Inflammatory macrophage (primary cell): ENCODE data around the gene FAM13A.

Experiments
- DNase-seq, 2 donors: peaks; one replicate each; pipeline ENCODE4 v3.0.0-alpha.2; 2020 to 2022

FAM13A gene

DNA sequence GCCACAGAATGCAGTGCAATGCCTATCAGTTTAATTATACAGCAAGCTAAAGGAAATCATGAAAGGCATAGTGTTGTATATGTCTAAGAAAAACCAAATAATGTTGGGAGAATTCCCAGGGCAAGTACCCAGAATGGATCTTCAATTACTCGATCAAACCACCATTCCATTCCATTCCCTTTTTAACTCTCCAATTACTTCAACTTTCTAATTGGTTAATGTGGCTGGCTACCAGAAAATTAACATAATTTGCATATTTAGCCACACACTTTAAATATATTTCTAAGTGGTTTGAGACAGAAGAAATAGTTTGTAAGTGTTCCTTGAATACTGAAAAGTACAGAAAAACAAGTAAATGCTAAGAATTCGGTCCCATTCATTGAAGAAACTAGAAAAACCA lies 247.9 kb downstream of the FAM13A start:
- no peak for DNase-seq

DNA sequence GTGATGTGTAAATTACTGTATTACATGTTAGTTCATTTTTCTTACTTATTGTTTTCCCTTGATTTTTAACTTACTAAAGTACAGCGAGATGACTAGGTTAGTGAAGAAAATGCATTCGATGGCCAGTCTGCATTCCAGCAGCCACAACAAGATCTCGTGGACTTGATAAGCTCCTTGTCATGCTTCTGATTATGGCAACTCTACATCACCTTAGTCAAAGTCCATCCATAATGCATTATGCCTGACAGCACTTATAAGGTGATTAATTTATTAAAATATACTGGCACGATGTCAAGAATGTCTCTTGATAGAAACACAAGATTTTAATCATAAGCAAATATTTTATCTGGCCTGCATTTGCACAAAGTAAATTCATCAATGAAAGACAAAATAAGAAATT lies 249.5 kb downstream of the FAM13A start:
- no peak for DNase-seq

DNA sequence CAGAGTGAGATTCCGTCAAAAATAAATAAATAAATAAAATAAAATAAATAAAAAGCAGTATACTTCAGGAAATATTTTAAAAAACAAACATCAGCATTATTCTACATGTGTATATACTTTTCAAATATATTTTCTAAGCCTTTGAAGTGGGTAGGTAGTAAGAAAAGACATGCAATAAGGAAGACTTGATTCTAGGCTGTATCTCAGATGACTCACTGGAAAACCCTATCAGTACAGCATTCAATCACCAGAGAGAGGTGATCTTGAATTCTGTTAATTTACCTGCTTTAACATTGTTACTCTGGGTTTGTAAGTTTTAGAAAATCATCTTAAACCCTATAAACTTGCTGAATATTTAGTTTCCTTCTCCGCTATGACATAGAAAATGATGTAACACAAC lies 252.8 kb downstream of the FAM13A start:
- DNase-seq, result no peak

DNA sequence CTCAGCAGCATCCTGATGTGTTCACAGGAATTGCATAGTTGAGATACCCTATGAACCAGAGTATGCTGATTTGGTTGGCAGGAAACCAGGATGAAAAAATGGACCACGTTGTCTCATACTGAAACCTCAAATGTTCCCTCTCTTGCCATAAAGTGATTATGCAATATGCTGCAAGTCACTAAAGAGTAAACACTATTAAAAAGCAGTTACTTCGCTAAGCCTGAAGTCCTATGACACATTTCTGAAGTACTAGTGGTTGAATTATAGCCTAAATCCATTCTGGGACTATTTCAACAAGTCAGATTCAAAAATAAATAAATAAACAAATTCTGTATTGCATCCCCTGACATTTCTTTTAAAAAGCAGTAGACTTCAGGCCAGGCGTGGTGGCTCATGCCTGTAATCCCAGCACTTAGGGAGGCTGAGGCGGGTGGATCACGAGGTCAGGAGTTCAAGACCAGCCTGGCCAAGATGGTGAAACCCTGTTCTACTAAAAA lies 253.3 kb downstream of the FAM13A start:
- peak; percentile 43 to 72 for DNase-seq

DNA sequence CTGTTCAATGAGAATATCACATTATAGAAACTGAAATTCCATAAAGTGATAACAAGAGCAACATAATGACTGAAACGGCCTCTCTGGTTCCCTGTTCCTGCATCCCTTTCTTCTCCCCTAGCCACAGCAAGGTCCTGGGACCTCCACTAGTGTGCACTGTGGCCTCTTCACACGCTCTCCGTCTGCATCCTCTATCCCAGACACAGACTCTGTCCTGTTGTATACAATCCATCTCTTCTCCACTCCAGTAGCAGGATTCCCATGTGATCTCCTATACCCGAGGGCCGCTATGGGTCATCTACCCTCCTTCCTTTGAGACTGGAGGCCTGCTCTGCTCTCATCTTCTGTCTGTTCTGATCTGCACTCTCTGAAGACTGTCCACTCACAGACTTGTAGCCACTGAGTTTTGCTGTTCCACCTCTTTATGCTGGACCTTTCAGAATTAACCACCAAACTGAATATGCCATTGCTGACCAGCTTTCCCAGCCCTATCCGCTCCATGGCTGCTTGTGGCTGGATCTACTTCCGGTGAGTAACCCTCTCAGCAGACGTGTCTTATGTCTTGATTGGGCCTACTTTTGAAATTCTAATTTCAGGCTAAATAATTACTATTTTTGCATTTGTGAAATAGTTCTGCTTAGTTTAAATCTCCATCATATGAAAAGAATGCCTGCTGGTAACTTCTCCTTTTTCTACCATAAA lies 254.2 kb downstream of the FAM13A start:
- no peak for DNase-seq

DNA sequence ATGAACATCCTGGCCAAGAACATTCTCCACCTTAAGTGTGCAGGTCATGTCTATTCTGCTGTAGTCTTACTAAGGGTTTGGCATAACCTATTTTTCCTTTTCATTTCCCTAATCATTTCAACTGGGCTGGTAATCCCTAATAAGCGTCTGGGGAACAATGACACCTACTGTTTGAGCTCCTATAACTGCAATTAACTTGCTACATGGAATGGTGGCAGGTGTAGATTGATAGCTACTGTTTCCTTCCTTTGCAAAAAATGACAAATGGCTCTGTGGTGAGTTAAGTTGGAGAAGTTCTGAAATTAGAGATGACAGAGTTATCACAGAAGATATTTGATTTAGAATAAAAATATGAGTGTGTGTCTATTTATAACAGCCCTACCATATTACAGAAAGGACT lies 254.8 kb downstream of the FAM13A start:
- no peak for DNase-seq

DNA sequence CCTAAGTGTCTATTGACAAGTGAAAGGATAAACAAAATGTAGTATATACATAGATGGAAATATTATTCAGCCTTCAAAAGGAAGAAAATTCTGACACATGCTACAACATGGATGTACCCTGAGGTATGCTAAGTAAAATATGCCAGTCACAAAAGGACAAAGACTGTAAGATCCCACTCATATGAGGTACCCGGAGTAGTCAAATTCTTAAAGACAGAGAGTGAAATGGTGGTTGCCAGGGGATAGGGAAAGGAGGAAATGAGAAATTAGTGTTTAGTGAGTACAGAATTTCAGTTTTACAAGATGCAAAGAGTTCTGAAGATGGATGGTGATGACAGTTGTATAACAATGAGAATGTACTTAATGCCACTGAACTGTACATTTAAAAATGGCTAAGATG lies 257.1 kb downstream of the FAM13A start:
- DNase-seq, result no peak

DNA sequence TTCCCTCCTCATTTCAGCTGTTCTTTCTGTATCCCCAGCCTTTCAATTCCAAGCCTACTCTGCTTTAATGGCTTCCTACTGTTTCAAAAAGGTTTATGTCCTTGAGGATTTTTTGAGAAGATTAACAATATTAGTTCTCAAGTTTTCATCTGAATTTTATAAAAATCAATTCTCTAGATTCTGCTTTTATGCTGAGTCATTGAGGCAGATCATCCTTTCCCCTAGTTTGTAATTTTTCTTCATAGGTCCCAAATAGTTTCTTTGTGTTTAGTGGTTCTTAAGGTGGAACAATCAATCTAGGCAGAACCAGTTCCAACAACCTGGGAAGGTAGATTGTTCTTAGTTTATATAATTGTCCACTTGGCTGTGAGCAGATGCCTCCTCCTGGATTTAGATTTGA lies 259.3 kb downstream of the FAM13A start:
- no peak for DNase-seq

DNA sequence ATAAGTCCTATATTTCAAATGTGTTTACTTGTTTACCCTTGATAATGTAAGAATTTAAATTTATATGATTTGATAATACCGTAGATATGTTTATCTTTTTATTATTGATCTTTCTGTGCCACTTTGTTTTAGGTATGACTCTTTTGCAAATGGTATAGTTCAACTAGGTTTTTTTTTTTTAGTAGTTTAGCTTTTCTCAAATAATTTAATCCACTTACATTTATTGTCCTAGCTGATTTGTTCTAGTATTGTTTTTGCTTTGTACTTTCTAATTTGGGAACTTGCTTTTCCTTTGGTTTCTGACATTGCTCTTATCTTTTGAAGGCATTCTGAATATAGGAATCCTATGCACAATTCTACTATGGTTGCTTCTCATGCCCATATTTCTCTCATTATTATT lies 260.4 kb downstream of the FAM13A start:
- DNase-seq, result no peak

DNA sequence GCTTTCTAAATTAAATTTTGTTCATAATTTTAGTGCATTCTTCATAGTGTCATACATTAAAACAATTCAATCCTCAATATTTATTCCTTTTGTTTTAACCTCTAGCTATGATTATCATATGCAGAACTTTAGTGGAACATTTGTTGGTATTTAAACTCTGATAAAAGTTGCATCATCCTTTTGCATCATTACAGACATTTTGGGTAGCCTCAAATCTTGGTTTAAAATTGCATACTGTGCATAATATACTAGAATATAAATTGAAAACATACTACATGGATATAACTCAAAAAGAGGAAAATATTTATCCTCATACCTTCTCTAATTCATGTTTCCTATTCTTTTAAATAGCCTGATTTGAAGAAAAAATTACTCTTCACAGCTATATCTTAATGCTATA lies 262.0 kb downstream of the FAM13A start:
- no peak for DNase-seq

DNA sequence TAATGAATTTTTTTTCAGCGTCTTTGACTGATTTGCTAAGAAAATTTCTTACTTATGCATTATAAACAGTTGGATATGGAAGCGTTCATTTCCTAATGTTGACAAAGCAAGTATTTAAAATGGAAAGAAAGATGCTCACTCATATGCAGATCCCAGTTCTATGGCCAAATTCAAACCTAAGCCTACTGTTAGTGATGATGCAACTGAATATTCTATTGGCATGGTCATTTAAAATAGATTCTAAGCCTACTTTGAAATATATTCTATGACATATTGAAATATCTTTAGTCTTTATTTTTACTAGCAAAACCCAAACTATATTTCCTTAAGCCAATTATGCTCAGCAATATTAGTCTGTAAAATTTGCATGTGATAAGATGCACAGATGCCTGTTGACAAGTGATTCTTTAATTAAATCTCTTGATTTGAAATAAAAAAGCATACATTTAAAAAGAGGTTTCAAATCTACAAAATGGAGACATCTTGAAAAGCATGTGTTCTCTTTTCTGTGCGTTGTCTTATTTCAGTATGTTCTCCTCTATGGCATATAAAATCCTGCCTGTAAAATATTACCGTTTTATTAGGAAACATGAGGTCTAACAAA lies 262.8 kb downstream of the FAM13A start:
- no peak for DNase-seq

DNA sequence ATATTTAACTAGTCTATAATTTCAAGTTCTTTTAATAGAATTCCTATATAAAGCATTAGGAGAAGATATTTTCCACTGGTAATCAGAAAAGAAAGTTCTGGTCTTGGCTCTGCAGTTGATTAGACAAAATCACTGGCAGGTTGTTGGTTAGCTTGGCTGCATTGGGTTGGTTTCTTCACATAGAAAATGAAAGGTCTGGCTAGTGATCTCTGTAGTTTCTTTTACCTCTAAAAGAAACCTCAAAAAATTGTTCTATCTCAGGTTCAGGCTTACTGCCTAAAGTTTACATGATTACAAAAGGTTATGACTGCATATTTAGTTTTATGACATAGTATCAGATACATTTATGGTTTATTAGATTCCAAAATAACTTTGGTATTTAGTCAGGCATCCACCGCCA lies 263.5 kb downstream of the FAM13A start:
- no peak for DNase-seq

DNA sequence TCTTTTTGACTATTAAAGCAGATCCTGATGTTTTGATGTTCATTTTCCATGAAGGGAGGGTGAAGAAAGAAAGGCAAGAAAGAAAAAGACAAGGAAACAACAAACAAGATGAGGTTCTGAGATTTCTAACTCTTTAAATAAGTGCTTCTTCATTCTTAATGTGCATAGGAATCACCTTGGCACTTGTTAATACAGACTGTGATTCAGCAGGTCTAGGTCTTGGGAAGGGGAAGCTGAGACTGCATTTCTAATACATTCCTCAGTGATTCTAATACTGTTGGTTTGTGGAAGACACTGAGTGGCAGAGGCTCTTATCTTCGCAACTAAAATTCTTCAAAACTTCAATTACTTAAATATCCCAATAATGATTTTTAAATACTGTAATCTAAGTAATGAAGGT lies 264.2 kb downstream of the FAM13A start:
- no peak for DNase-seq

DNA sequence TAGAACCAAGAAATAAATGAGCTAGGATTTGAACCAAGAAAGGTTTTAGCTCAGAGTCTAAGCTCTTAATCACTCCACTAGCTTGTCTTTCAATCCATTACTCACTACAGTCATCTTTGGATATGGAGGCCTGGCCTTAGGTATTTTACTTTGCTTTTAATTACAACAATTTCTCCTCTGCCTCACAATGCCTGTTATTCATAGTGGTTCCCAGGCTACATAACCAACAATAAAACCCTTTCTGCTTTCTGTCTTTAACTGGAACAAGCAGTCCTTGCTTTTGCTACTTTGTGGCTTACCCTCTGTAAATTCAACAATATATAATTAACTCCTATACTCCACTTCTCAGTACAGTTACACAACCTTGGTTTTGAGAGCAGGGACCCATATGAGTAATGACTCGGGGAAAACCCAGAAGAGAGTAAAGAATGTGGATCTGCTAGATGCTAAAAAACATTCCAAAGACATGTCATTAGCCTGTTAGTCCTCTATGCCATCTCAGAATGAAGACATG lies 264.7 kb downstream of the FAM13A start:
- peak; percentile 6 to 29 for DNase-seq

DNA sequence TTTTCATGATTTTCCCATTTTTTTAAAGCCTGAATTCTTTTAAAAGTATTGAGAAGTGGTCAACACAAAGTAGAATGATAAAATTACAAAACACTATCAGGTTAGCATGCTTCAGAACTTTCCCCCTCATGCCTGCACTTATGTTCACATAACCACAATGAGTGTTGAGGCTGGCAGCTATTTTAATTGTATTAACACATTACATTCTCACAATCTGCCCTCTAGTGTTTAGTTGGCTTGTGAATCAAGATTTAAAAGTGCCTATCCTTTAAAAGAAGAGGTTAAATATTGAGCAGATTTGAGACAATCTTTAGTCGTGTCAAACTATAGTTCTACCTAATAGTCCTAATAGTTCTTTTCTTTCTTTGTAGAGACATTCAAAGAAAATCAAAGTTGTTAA lies 265.7 kb downstream of the FAM13A start:
- DNase-seq, result no peak

DNA sequence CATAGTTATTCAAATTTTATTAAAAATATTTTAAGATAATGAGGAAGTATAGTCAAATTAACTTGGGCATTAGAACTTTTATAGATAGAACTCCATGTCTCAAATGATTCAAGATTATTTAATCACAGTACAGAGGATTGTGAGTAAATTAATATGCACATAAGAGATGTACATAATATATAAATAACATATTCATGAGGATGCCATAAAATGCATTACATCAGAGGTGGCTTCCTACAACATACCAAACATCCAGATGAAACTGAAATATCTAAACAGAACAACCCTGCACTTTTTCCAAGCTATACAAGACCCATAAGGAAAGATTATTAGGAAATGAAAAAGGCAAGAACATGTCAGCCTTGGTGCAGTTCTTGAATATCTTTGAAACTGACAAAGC lies 268.1 kb downstream of the FAM13A start:
- no peak for DNase-seq

DNA sequence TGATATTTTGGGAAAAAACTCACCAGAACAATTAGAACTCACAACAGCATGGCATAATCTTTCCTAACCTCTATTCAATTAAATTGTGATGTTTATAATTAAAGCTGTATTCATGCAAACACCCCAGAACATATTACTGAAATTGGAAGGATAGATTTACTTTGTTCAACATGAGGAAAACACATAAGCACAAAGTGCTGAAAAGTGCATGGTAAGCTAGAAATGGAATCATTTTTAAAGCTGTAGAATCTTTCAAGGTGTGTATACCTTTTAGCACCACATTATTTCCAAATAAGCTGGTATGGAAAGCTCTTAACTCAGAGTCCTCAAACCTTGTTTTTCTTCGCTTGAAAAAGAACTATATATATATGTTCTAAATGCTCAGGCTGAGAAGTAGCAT lies 268.6 kb downstream of the FAM13A start:
- no peak for DNase-seq

DNA sequence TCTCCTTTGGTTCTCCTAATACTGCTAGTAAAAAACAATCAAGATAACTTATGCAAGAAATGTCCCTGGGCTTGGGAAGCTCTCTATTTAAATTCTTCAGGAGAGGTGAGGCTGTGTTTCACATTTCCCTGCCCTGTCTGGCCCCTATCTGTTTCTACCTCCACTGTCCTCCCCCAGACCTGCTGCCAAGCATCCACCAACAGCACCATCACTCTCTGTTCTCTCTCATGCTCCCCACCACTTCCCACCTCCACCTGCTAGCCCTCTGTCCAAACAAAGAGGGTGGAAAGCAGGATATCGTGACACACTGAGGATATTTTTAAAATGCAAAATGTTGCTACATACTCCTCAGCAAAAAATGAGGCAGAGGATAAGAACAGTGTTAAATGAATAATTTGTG lies 271.0 kb downstream of the FAM13A start:
- DNase-seq, result no peak

DNA sequence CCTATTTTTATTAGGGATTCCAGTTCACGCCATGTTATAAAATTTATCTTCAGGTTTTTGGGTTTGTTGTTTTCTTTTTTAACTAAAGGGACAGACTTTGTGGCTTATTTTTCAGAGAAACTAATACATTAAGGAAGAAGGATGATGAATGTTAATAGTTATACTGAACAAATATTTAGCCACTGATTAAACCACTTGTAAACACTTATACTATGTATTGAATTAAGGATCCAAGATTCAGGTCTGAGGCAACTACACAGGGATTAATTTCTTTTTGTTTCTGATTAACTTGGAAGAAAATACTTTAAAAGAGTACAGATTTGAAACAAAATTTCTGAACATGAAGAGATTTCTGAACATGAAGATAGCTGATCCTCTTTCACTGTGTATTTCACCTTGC lies 276.6 kb downstream of the FAM13A start:
- DNase-seq, result no peak

DNA sequence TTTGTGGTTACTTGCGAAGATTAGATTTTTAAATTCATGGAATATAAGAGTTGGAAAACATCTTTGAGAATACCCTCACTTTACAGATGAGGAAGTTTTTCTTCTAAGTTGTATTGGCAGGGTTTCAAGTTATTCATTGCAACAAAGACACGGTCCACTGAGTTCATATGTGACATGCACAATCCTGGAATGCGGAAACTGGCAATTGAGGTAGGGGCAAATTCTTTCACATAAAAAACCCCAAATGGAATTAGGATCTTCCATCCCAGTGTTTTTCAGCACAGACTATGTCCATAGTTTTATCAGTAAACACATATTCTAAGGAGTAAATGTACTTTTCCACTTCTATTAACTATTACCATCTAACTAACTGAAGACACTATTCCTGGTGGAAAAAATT lies 277.6 kb downstream of the FAM13A start:
- DNase-seq, result no peak

DNA sequence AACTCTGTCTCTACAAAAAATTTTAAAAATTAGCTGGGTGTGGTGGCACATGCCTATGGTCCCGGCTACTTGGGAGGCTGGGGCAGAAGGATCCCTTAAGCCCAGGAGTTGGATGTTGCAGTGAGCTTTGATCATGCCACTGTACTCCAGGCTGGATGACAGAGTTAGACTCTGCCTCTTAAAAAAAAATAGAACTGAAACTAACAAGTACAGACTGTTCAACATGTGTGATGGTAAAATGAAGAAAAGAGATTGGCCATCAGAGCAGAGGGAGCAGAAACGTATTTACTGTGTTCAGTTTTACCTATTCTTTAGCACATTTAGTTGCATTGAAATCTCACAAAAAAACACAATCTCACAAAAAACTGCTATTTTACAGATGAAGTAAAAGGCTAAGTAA lies 281.5 kb downstream of the FAM13A start:
- no peak for DNase-seq

DNA sequence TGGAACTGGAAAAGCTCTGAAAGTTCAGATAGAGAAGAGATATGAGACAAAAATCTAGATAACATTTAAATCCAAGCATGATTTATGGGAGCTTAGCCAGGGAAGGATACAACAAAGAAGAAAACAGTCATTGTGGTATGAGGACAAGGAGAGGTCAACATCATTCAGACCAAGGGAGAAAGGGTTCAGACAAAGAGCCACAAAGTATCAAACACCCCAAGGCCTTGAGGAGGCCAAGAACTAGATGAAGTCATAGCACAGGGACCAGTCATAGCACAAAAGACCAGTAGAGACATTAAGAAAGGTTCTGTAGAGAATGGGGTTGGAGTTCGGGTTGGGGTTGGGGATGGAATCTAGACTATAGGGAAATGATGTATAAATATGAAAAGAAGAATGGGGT lies 282.0 kb downstream of the FAM13A start:
- DNase-seq, result no peak

DNA sequence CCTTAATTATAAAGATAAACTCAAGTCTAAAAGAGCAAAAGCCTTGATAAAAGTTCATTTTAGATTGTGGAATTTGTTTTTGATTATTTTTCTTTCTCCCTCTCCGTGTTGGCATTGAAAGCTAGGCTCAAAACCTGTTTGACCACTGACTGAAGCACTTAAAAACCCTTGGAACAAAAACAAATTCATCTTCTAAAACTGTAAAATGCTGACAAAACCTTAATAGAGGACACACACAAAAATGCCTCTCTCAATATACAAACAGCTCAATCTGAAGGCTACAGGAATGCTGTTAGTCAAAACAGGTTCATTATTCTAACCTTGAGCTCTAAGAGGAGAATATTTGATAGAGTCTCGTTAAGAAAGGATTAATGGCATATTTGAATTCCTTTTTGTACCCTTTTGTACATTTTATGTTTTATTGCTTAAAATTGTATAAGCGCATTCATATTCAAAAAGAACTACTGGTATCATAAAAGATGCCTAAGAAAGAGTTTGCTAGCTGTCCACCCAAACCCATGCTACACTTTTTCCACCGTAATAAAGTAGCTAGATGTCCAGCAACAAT lies 285.0 kb downstream of the FAM13A start:
- DNase-seq, result no peak

DNA sequence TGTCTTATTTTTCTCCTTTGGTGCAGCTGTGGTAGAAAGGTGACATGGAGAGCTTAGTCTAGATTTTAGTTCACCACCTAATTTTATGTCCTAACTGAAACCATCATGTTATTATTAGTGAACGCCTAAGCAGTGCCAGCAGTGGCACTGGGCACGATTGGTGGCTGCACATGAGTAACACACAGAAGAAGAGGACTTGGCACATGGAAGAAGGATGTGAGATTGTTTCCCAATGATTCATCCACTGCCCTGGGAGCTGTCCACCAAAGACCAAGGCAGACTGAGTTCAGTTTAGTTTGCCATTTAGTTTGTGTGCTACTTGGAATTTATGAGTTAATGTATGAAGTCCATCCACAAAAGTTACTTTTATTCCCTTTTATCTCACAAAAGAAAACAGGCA lies 291.3 kb downstream of the FAM13A start:
- DNase-seq, result no peak
